Epithelial cell of proximal tubule (primary cell): ENCODE measurements around the gene ZAR1L. TPM values are rescaled to one million over a fixed set of nuclear protein-coding genes. Genes with fewer than 3 reads are reported as not detected.

Experiments used
- DNase-seq: peaks from one replicate; pipeline ENCODE4 v3.0.0-alpha.2; 2011; ENCODE audit warnings: low read depth
- H3K4me3 ChIP-seq: 2 replicates; pipeline ENCODE4 v1.5.1; 2011; ENCODE audit warnings: low read depth, mild to moderate bottlenecking, low read length
- CTCF ChIP-seq: conservative IDR thresholded peaks from 2 replicates; pipeline ENCODE4 v1.5.1; 2012; ENCODE audit warnings: low read depth, mild to moderate bottlenecking, low read length
- total RNA-seq: library from RNA; depleted of rRNA; stranded (reverse); fragments of >200 nt; gene quantifications from 2 replicates; pipeline ENCODE4 v1.2.3, GENCODE V29; 2015

ZAR1L gene
- total RNA-seq, 1 donor from 2014 or later, result not detected

- no peak for DNase-seq
- no peak for TF ChIP-seq CTCF
- no peak overlapping the region for H3K4me3 ChIP-seq
These were observed 33.0 kb downstream of the ZAR1L start for GRCh38 chr13:32282096-32282711.

- DNase-seq, result no peak
- TF ChIP-seq CTCF, result no peak
- H3K4me3 ChIP-seq, result no peak overlapping the region
These were observed 34.1 kb downstream of the ZAR1L start for GRCh38 chr13:32281096-32281495.

- H3K4me3 ChIP-seq, result no peak overlapping the region
- TF ChIP-seq CTCF, result no peak
- peak; percentile 30 for DNase-seq
These were observed 36.7 kb downstream of the ZAR1L start for GRCh38 chr13:32278426-32278825.

- no peak for TF ChIP-seq CTCF
- H3K4me3 ChIP-seq, result no peak overlapping the region
- DNase-seq, result no peak
These were observed 37.3 kb downstream of the ZAR1L start for GRCh38 chr13:32277839-32278238.

GRCh38 chr13:32272021-32272683 is 43.0 kb downstream of the ZAR1L start:
- H3K4me3 ChIP-seq, result no peak overlapping the region
- no peak for DNase-seq
- no peak for TF ChIP-seq CTCF

- no peak for DNase-seq
- no peak overlapping the region for H3K4me3 ChIP-seq
- peak; percentile 84 for TF ChIP-seq CTCF
These were observed 47.2 kb downstream of the ZAR1L start for GRCh38 chr13:32267836-32268439.
